Mesothelial cell of epicardium (in vitro differentiated cells): ENCODE measurements around the gene UBN1. TPM values are rescaled to one million over a fixed set of nuclear protein-coding genes. Genes with fewer than 3 reads are reported as not detected.

Experiments used
- DNase-seq, 2 experiments: peaks; one replicate each; pipeline ENCODE4 v3.0.0; 2021; ENCODE audit warnings: low spot score in 2 of 2; ENCODE audit not compliant: unreplicated experiment in 2 of 2
- H3K27ac Mint-ChIP-seq: 2 replicates; pipeline ENCODE4 v1.8.0; 2021; ENCODE audit warnings: mixed read lengths
- H3K27me3 Mint-ChIP-seq: 2 replicates; pipeline ENCODE4 v1.8.0; 2021; ENCODE audit warnings: low read depth, mixed read lengths
- H3K36me3 Mint-ChIP-seq: 2 replicates; pipeline ENCODE4 v1.8.0; 2021; ENCODE audit warnings: mixed read lengths
- H3K4me1 Mint-ChIP-seq: 2 replicates; pipeline ENCODE4 v1.8.0; 2021; ENCODE audit warnings: mixed read lengths
- H3K4me3 Mint-ChIP-seq: 2 replicates; pipeline ENCODE4 v1.8.0; 2021; ENCODE audit warnings: mild to moderate bottlenecking, moderate library complexity, mixed read lengths
- H3K9me3 Mint-ChIP-seq: 2 replicates; pipeline ENCODE4 v1.8.0; 2021; ENCODE audit warnings: mixed read lengths
- CTCF ChIP-seq: fragments of 200-600 bp; sonication (generic); IDR thresholded peaks from one replicate; pipeline ENCODE4 v1.5.0; 2021; ENCODE audit warnings: antibody characterized with exemption; ENCODE audit not compliant: unreplicated experiment
- total RNA-seq: library from RNA; stranded (reverse); gene quantifications from 3 replicates; pipeline ENCODE4 v1.2.1, GENCODE V29; 2021

UBN1 gene
- total RNA-seq, 1 donor from 2014 or later: 40.5 TPM

- DNase-seq: no peak
- no peaks in the 10 kb centered on the region for H3K9me3 Mint-ChIP-seq
- no peak for TF ChIP-seq CTCF
- H3K27ac Mint-ChIP-seq: no peak overlapping the region
- no peaks in the 10 kb centered on the region for H3K4me1 Mint-ChIP-seq
- no peaks in the 10 kb centered on the region for H3K27me3 Mint-ChIP-seq
- H3K4me3 Mint-ChIP-seq: no peak overlapping the region
- peaks cover 27% of the 10 kb centered on the region for H3K36me3 Mint-ChIP-seq
Observed at GRCh38 chr16:4862639-4863038, 15.4 kb downstream of the UBN1 start.

GRCh38 chr16:4864728-4865127 lies 17.4 kb downstream of the UBN1 start:
- DNase-seq: no peak
- H3K36me3 Mint-ChIP-seq: peaks cover 19% of the 10 kb centered on the region

GRCh38 chr16:4865231-4865860 lies 18.1 kb downstream of the UBN1 start:
- H3K9me3 Mint-ChIP-seq: no peaks in the 10 kb centered on the region
- no peak for TF ChIP-seq CTCF
- H3K4me3 Mint-ChIP-seq: no peak overlapping the region
- peaks cover 3% of the 10 kb centered on the region for H3K4me1 Mint-ChIP-seq
- H3K27me3 Mint-ChIP-seq: no peaks in the 10 kb centered on the region
- DNase-seq: no peak
- H3K27ac Mint-ChIP-seq: no peak overlapping the region
- H3K36me3 Mint-ChIP-seq: peaks cover 16% of the 10 kb centered on the region

More at GRCh38 chr16:4864728-4865127, 17.4 kb downstream of the UBN1 start:
- no peak overlapping the region for H3K4me3 Mint-ChIP-seq
- H3K27me3 Mint-ChIP-seq: no peaks in the 10 kb centered on the region
- H3K27ac Mint-ChIP-seq: no peak overlapping the region
- no peaks in the 10 kb centered on the region for H3K9me3 Mint-ChIP-seq
- H3K4me1 Mint-ChIP-seq: peaks cover 3% of the 10 kb centered on the region
- TF ChIP-seq CTCF: no peak

- H3K4me3 Mint-ChIP-seq: no peak overlapping the region
- TF ChIP-seq CTCF: no peak
- no peak overlapping the region for H3K27ac Mint-ChIP-seq
- H3K36me3 Mint-ChIP-seq: peaks cover 16% of the 10 kb centered on the region
- no peaks in the 10 kb centered on the region for H3K9me3 Mint-ChIP-seq
- no peak for DNase-seq
- no peaks in the 10 kb centered on the region for H3K27me3 Mint-ChIP-seq
- peaks cover 3% of the 10 kb centered on the region for H3K4me1 Mint-ChIP-seq
Observed at GRCh38 chr16:4866586-4866985, 19.3 kb downstream of the UBN1 start.

GRCh38 chr16:4868026-4868425 lies 20.7 kb downstream of the UBN1 start:
- Mint-ChIP-seq H3K4me1 (peaks cover 3% of the 10 kb centered on the region), H3K27me3 (no peaks in the 10 kb centered on the region), H3K36me3 (peaks cover 17% of the 10 kb centered on the region), H3K9me3 (no peaks in the 10 kb centered on the region), H3K27ac (no peak overlapping the region), H3K4me3 (no peak overlapping the region)
- no peak for DNase-seq
- no peak for TF ChIP-seq CTCF

- no peak overlapping the region for H3K27ac Mint-ChIP-seq
- H3K27me3 Mint-ChIP-seq: no peaks in the 10 kb centered on the region
- no peaks in the 10 kb centered on the region for H3K9me3 Mint-ChIP-seq
- TF ChIP-seq CTCF: no peak
- peaks cover 20% of the 10 kb centered on the region for H3K36me3 Mint-ChIP-seq
- no peak overlapping the region for H3K4me3 Mint-ChIP-seq
- peaks cover 3% of the 10 kb centered on the region for H3K4me1 Mint-ChIP-seq
- DNase-seq: no peak
Observed at GRCh38 chr16:4868535-4868934, 21.3 kb downstream of the UBN1 start.
